Glomerular visceral epithelial cell (primary cell): ENCODE results near the gene TMEM128.
"Not testable (repeated sequence)": the region's sequence is repeated elsewhere in the genome, so short reads cannot be mapped to it uniquely, and the experiment has no call there.

Source experiments
- DNase-seq: peaks from one replicate; pipeline ENCODE4 v3.0.0-alpha.2; 2016; ENCODE audit errors: extremely low spot score

TMEM128 gene, protein sequence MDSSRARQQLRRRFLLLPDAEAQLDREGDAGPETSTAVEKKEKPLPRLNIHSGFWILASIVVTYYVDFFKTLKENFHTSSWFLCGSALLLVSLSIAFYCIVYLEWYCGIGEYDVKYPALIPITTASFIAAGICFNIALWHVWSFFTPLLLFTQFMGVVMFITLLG

DNA sequence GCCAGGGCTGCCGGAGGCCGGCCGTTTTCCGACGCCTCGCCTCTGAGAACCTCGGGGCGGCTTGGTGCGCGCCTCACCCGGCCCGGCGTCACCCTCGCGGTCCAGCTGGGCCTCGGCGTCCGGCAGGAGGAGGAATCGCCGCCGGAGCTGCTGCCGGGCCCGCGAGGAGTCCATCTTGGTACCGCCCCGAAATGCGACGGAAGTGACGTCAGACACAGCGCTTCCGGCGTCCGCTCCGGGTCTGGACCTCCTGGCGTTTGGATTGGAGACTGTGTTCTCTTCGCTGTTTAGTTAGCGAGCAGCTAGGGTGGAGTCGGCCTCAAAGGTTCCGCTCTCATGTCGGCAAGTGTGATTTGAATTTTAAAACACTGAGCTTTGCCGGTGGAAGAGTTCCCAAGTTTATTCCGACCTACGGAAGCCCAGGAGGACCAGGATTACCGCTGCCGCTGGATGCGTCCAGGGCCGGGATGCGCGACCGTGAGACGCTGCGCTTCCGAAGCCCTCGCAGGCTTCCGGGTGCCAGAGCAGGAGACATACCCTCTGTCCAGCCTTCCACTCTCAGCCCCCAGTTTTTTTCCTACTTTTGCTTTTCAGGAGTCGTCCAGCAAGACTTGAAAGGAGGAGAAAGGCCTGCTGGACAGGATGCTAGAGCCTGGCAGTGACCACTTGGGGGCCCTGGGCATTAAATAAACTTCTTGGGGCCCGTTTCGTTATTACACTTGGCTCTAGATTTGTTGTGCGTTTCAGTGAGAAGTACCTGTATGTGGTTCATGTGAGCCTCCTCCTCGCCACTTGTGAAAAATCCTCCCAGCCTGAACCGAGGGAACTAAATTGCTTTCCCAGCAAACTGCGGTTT is at the start of gene TMEM128:
TSS of gene TMEM128 (minus strand) at position 195 of the 856 bp plus-strand sequence. CDS start at position 174, 21 bp downstream.
- peak; percentile 91 for DNase-seq

DNA sequence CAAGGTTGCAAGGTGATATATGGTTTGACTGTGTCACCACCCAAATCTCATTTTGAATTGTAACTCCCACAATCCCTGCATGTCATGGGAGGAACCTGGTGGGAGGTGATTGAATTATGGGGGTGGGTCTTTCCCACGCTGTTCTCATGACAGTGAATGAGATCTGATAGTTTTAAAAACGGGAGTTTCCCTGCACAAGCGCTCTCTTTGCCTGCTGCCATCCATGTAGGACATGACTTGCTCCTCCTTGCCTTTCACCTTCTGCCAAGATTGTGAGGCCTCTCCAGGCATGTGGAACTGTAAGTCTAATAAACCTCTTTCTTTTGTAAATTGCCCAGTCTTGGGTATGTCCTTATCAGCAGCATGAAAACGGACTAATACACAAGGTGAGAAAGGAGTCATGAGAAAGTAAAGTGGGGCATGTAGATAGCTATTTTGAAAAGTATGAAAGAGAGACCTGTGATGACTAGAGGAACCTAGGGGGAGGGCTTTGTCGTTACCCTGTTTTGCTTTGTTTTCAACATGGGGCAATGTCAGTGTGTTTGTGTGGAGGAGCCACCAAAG is 48.3 kb upstream of the TMEM128 start:
- no peak for DNase-seq

DNA sequence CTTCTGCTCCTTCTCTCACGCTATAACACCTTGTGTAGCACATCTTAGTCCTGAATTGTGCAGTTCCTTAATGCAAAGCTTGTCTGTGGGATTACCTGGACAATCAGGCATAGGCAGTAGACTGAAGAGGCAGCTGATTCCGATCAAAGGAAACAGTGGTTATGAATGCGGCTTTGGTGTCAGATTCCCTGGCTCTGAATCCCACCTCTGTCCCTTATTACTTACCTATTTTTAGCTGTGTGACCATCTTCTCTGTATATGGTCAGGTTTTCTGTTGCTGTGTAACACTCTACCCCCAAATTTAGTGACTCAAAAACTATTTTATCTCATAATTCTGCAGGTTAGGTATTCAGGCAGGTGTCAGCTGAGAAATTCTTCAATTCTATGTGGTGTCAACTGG is 45.3 kb upstream of the TMEM128 start:
- DNase-seq, result no peak

DNA sequence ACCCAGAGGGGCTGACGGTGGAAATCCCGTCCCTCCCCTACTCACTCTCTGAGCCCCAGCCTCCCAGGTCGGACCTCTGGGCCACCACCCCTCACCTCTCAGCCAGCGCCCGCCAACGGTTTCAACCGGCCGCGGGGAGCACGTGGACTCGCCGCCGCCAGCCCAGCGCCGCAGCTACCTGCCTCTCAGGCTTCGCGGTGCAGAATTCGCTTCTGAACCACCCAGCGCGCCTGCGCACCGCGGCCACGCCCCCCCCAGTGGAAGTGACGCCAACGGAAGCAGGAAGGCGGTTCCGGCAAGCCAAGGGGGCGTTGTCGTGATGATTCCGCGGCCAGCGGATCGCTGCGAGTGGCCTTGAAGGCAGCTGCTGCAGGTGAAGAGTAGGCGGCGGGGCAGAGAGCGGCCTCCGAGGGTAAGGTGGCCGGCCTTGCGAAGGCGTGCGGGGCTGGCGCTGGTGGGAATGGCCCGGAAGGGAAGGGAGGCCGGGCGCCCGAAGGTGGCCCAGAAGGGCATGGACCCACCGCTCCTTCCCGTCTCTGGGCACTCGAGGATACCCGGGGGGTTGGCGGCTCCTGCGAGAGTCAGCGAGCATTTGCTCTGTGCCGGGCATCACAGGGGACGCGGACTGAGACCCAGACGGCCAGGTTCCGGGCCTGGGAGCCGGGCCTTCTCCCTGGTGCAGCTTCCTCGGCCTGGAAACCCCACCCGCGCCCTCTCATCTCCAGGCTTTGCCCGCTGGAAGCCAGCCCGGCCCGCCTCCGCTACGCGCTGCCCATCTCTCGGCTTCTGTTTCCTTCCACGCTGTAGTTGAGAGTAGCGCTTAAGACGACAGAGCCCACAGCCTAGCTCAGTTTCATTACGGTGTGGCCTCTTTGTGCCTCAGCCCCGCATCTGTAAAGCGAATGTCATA is 42.2 kb upstream of the TMEM128 start, which contains the start of the genes LYAR and ZBTB49:
TSS of gene LYAR (minus strand) at position 214 of the 910 bp plus-strand sequence. CDS start 6,412 bp downstream, outside the sequence.
TSS of gene ZBTB49 (plus strand) at position 311 of the 910 bp plus-strand sequence. CDS start 9,695 bp downstream, outside the sequence.
- peak; percentile 92 for DNase-seq

DNA sequence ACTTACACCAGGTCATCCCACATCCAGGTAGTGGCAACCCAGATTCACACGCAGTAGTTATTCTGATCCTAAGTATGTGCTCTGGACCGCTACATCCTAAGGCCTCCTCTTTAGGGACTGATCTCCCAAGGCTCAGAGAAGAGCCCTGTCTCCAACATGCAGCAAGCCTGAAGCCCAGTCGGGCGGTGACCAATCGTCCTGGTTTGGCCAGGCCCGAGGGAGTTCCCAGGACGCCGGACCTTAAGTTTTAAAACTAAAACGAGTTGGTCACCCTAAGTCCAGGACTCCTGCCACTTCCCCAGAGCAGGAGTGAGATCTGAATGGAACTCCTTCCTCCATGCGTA is 41.5 kb upstream of the TMEM128 start:
- DNase-seq, result no peak

DNA sequence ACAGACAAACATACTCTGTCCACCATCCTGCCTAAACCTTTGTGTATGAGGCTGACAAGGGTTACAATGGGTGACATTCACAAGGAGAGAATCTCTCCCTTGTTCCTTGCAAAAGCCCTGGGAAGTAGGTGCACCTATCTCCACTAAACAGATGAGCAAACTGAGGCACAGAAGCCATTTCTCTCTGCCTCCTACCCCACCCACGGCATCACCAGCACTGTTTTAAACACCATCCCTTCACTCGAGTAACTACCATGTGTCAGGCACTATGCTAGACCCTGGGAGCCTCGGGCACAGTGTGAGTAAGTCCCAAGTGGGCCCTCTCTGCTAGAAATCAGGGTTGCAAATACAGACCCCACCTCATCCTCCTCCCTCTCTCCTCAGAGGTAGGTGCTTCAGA is 41.0 kb upstream of the TMEM128 start:
- no peak for DNase-seq

DNA sequence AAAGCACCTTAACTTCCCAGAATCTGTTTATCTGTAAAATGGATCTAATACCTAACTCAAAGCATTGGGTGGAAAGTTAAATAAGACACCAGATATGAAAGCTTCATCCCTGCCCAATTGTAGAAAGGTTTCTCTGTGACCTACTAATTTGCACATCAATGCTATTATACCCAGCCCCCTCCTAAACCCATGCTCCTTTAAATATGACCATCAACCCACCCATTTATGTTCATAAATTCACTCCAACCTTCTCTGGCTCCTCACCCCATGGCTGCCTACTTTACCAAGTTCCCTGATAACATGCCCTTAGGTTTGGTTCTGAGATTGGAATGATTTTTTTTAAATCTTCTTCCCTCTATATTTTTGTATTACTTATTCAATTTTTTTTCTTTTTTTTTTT is 40.1 kb upstream of the TMEM128 start:
- no peak for DNase-seq

DNA sequence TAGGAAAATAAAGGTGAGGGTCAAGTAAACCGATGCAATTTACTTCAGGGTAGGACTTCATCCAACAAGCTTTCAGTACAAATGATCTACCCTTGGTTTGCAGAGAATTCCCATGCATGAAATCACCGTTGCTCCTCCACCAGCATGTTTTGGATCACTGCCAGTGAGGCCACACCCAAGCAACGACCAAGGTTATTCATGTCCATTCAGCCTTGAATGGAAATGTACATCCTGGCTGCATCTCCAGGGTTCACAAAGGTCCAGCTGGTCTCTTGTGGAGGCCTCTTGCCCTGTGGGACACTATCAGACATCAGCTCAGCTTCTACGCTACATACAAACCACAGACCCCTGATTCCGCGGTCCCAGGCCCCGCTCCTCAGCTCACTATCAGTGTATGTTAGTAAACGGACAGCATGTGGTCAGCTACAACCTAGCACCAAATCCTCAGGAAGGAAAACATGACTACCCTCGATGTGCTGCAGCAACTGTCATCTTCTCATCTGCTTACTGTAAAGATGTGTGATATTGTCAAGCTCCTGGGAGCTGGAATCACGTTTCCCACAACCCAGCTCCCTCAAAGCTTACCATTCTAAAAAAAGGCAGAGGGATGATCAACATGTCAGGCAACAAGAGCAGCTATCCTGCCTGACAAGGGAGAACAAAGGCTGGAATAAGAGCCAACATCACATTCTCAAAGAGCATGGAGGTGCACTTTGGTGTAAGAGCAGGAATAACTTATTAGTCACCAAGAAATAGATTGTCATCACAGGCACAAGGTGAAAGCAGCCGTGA is 37.0 kb upstream of the TMEM128 start:
- peak; percentile 56 for DNase-seq

DNA sequence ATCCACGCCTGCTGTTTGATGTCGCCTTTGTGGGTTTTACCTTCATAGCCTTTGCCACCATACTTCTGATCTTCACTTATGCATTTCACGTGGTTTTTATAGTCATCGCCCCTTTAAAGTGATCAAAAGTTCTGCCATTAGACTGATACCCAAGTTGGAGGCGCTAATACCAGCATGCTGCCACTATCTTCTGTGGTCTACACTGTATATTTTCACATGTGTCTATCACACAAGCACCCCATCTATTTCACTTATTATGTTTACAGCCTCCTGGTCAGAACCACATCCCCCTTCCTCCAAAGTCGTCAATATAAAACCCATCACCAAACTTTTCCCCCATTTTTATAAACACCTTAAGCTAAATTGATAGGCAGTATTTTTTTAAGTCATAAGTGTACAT is 33.8 kb upstream of the TMEM128 start:
- DNase-seq, result no peak

DNA sequence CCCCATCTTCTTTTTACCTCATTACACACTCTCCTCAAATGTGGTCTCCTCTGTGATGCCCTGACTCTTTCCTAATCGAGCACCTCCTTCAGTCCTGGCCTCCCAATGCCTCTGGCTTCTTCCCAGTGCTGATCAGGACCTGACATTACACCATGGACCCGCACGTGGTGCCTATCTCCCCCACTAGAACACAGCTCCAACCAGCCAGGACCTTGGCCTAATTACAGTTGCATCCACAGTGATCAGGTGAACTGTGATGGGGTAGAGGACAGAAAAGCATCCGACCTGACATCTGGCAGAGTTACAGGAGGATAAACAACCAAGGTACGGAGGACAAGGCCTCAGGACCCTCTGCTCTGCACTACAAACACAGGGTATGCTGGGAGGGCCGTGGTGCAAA is 29.5 kb upstream of the TMEM128 start:
- DNase-seq, result no peak

DNA sequence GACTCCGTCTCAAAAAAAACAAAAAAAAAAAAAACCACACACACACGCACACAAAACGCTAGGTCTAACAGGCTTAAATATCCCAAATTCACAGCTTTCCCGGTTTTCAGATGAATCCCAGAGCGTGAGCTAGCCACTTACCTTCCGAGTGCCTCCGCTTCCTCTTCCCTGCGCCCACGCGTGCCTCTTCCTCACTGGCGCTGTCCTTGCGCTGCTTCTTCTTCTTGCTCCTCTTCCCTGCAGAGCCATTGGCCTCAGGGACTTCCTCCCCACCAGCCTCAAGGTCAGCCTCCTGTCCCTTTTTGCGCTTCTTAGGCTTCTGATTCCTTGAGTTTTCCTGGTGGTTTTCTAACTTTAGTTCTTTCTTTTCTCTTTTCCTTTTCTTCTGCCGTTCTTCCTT is 26.2 kb upstream of the TMEM128 start:
- DNase-seq, result no peak

DNA sequence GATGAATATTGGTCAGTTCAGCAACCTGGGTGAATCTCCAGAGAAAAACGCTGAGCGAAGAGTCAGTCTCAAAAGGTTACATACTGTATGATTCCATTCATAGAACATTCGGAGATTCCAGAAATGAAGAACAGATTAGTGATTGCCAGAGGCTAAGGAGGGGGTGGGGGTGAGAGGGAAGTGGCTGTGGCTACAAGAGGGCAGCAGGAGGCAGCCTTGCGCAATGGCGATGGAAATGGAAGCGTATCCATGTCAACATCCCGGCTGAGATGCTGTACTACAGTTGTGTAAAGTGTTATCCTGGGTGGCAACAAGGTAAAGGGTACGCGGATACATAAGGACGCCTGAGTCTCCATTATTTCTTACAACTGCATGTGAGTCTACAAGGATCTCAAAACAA is 23.9 kb upstream of the TMEM128 start:
- DNase-seq, result no peak

DNA sequence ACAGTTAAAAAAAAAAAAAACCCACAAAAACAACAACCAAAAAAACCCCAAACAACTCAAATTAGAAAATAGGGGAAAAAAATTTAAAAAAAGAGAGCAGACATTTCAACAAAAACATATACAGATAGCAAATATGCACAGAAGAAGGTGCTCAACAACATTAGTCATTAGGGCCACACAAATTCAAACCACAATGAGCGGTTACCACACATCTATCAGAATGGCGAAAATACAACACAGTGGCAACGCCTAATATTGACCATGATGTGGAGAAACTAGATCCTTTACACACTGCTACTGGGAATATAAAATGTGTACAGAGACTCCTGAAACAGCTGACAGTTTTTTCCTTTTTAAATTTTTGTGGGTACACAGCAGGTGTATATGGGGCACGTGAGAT is 22.5 kb upstream of the TMEM128 start:
- no peak for DNase-seq

DNA sequence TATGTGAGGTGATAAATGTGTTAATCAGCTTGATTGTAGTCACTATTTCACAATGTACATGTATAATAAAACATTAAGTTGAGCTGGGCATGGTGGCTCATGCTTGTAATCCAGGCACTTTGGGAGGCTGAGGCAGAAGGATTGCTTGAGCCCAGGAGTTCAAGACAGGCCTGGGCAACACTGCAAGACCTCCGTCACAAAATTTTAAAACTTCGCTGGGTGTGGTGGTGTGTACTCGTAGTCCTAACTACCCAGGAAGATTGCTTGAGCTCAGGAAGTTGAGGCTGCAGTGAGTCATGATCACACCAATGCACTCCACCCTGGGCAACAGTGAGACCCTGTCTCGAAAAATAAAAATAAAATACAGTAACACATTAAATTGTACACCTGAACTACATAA is 21.8 kb upstream of the TMEM128 start:
- DNase-seq, result no peak

DNA sequence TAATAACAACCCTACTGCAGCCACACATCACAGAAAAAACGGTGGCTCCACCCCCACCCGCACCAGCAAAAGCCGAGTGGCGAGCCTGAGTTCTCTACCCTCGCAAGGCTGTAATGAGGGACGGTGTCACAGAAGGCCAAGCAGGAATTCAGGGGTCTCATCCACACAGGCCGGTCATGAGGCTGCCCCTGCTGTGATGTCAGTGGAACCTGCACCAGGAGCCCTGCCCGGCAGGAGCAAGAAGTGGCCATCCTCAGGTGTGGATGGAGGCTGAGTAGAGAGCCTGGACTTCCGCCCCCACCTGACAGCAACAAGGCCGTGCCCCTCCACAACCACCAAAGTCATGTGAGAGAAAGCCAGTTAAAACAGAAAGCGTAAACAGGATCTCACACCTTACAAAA is 21.3 kb upstream of the TMEM128 start:
- DNase-seq, result no peak

DNA sequence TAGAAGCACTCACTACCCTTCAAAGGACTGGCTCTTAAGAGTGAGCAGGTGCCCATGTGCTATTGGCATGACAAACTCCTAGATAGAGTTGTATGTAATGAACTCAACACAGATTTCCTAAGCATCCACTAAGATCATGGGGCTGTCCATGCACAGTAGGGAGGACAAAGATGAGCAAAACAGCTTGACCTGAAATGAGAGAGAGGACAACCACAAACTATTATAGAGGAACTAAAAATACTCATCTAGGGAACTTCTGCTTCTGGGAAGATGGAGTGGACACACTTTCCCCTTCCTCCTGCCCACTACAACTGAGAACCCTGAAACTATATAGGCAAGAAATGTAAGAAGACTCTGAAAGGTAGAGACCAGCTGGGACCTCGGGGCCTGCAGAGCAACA is 20.8 kb upstream of the TMEM128 start:
- DNase-seq, result no peak

DNA sequence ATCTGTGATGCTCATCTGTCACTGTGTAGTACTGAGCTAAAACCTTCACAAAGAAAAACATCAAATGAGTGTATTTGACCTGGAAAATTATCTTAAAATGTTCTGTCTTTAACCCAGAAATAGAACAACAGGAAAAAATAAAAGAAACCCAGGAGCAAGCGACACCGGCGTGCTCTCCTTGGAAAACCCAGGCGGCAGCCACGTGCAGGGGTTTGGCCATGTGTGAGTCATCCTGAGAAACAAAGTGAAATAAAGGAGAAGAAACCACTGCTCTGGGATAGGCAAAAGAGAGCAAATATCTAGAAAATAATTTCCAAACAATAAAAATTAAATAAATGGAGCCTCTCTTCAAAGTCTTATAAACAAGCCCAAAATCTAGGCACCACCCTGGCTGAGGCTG is 20.0 kb upstream of the TMEM128 start:
- DNase-seq, result no peak

DNA sequence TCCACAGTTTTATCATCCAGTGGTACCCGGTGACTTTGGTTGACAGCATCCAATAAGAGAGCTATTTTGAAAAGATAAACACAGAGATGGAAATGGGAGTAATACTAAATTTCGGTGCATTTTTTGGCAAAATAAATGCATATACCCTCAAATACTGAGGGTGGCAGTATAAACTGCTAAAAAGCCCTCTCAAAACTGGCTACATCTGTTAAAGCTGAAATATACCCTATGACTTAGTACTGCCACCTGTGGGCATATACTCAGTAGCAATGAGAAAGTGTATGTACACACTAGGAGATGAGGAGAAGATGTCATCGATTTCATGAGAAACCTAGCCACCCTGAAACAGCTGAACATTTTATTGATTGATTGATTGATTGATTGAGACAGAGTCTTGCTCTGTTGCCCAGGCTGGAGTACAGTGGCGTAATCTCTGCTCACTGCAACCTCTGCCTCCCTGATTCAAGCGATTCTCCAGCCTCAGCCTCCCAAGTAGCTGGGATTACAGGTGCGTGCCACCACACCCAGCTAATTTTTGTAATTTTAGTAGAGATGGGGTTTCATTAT is 12.2 kb upstream of the TMEM128 start:
- DNase-seq, result peak; percentile 64

DNA sequence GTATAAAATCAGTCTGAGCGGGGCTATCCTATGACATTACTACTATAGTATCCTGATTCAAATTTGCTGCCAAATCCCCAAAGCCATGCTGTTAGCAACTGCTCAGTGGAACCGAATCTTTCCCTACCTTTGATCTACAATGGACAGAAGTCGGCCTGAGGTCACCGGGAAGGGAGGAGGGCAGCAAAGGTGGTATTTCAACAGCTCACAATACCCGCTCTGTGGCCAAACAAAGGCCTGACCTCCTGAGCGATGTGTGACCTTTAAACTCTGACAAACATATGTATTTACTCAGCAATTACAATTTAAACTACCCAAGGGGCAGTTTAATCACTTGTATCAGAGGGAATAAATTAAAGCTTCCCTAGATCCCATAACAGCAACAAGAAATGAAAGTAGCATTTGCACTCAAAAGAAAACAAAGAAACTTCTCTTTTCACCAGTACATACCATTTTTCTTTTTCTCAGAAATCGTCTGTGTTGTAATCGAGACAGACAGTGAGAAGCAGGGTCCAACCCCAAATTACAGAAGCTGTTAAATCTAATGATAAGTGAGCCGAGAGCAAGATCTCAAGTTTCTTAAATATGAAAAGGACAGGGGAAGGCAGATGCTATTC is 11.6 kb upstream of the TMEM128 start:
- DNase-seq, result no peak

DNA sequence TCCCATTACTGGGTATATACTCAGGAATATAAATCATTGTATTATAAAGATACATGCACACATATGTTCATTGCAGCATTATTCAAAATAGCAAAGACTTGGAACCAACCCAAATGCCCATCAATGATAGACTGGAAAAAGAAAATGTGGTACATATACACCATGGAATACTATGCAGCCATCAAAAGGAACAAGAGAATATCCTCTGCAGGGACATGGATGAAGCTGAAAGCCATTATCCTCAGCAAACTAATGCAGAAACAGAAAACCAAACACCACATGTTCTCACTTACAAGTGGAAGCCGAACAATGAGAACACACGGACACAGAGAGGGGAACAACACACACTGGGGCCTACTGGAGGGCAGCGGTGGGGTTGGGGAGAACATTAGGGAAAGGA is 9.7 kb upstream of the TMEM128 start:
- DNase-seq, result not testable (repeated sequence)
